H1 (cell line): ENCODE data around the gene TRMT44. TPM values are rescaled to one million over a fixed set of nuclear protein-coding genes. Genes with fewer than 3 reads are reported as not detected.

ENCODE experiments used
- CTCF ChIA-PET: fragments of 300-600 bp; sonication (Branson Sonifier 250); formaldehyde crosslinking; loops from one replicate; lab custom pipeline; 2021; ENCODE audit not compliant: partially characterized antibody; lab: Charles Lee
- POLR2A ChIA-PET: fragments of 300-600 bp; sonication (Branson Sonifier 250); formaldehyde crosslinking; loops from one replicate; lab custom pipeline; 2021; ENCODE audit warnings: inconsistent platforms; ENCODE audit not compliant: partially characterized antibody; lab: Charles Lee
- DNase-seq, 2 experiments: peaks; one replicate each; pipeline versions ENCODE4 v3.0.0 to v3.0.0-alpha.2; 2010 to 2022; ENCODE audit warnings: low spot score in 2 of 2, low read depth in 1 of 2, mixed read lengths in 1 of 2
- FAIRE-seq: peaks from 2 replicates; lab custom pipeline; 2011; peaks lifted over from hg19 to GRCh38; lab: Jason Lieb, UNC
- H2AFZ ChIP-seq: 2 replicates; pipeline ENCODE4 v1.8.1; 2012; ENCODE audit warnings: low read length, inconsistent platforms
- H2AK5ac ChIP-seq: 2 replicates; pipeline ENCODE4 v1.6.1; 2013; ENCODE audit warnings: low read depth, low read length
- H2BK120ac ChIP-seq: replicated peaks from 2 replicates; pipeline ENCODE3; 2013; ENCODE audit warnings: low read depth, low read length, inconsistent platforms
- H2BK12ac ChIP-seq: 2 replicates; pipeline ENCODE4 v1.6.1; 2013; ENCODE audit warnings: low read depth, low read length
- H2BK15ac ChIP-seq: 2 replicates; pipeline ENCODE4 v1.6.1; 2013; ENCODE audit warnings: low read length
- H2BK20ac ChIP-seq: 2 replicates; pipeline ENCODE4 v1.6.1; 2013; ENCODE audit warnings: low read length
- H2BK5ac ChIP-seq: 2 replicates; pipeline ENCODE4 v1.6.1; 2013; ENCODE audit warnings: low read depth, low read length
- H3K14ac ChIP-seq: 2 replicates; pipeline ENCODE4 v1.6.1; 2013; ENCODE audit warnings: inconsistent platforms; ENCODE audit not compliant: insufficient read length
- H3K18ac ChIP-seq: 2 replicates; pipeline ENCODE4 v1.6.1; 2013; ENCODE audit warnings: low read length; ENCODE audit errors: extremely low read depth
- H3K23ac ChIP-seq: 2 replicates; pipeline ENCODE4 v1.6.1; 2013; ENCODE audit warnings: inconsistent platforms; ENCODE audit not compliant: insufficient read length
- H3K23me2 ChIP-seq: 2 replicates; pipeline ENCODE4 v1.6.1; 2013; ENCODE audit warnings: low read depth, low read length
- H3K27ac ChIP-seq: 2 replicates; pipeline ENCODE4 v1.6.1; 2011; ENCODE audit warnings: low read depth, low read length, inconsistent platforms
- H3K27me3 ChIP-seq, 4 experiments: replicated peaks in 1 of 4; 1 replicate in 1 of 4; 2 replicates in 3 of 4; pipeline versions ENCODE4 v1.6.1 to v1.8.1; 2011 to 2013; ENCODE audit warnings: low read length in 3 of 4, mild to moderate bottlenecking in 3 of 4, inconsistent platforms in 2 of 4, mixed read lengths in 2 of 4, moderate library complexity in 1 of 4; ENCODE audit not compliant: control insufficient read depth in 3 of 4, insufficient read depth in 3 of 4; ENCODE audit errors: extremely low read depth in 1 of 4
- H3K36me3 ChIP-seq, 4 experiments: 2 replicates each; pipeline versions ENCODE4 v1.6.1 to v1.8.1; 2011 to 2013; ENCODE audit warnings: mild to moderate bottlenecking in 4 of 4, low read length in 3 of 4, moderate library complexity in 2 of 4, control low read depth in 1 of 4, inconsistent platforms in 1 of 4; ENCODE audit not compliant: insufficient read depth in 4 of 4, control insufficient read depth in 2 of 4
- H3K4ac ChIP-seq: replicated peaks from 2 replicates; pipeline ENCODE3; 2013; ENCODE audit warnings: low read length, low read depth, mixed read lengths, inconsistent platforms; ENCODE audit not compliant: insufficient read length
- H3K4me1 ChIP-seq, 4 experiments: replicated peaks in 1 of 4; 1 replicate in 1 of 4; 2 replicates in 3 of 4; pipeline versions ENCODE4 v1.6.1 to v1.8.1; 2011 to 2013; ENCODE audit warnings: low read length in 3 of 4, inconsistent platforms in 2 of 4, mixed read lengths in 1 of 4; ENCODE audit not compliant: insufficient read depth in 4 of 4, control insufficient read depth in 3 of 4
- H3K4me2 ChIP-seq, 2 experiments: 2 replicates each; pipeline versions ENCODE4 v1.6.1 to v1.8.1; 2011 to 2013; ENCODE audit warnings: low read depth in 2 of 2, low read length in 2 of 2, control low read depth in 1 of 2, inconsistent platforms in 1 of 2, mild to moderate bottlenecking in 1 of 2; ENCODE audit not compliant: insufficient read depth in 1 of 2
- H3K4me3 ChIP-seq, 4 experiments: fragments of 200-600, 300-600 bp in 1 of 4; sonication (generic), shearing (Covaris generic), sonication (Bioruptor Twin) in 1 of 4; 2 replicates each; pipeline versions ENCODE4 v1.5.1 to v1.8.1; 2011 to 2016; ENCODE audit warnings: low read length in 4 of 4, low read depth in 3 of 4, control low read depth in 2 of 4, inconsistent platforms in 2 of 4, mild to moderate bottlenecking in 2 of 4, mixed read lengths in 1 of 4, moderate library complexity in 1 of 4; ENCODE audit not compliant: insufficient read depth in 2 of 4; ENCODE audit errors: extremely low read depth in 1 of 4
- H3K56ac ChIP-seq: replicated peaks from 2 replicates; pipeline ENCODE3; 2013; ENCODE audit warnings: low read depth, mild to moderate bottlenecking, mixed read lengths, low read length, inconsistent platforms; ENCODE audit not compliant: insufficient read length
- H3K79me1 ChIP-seq: 2 replicates; pipeline ENCODE4 v1.6.1; 2013; ENCODE audit warnings: low read depth, low read length, control low read depth
- H3K79me2 ChIP-seq, 2 experiments: 2 replicates each; pipeline versions ENCODE4 v1.6.1 to v1.8.1; 2012 to 2013; ENCODE audit warnings: low read length in 2 of 2, mild to moderate bottlenecking in 2 of 2, inconsistent platforms in 1 of 2; ENCODE audit not compliant: insufficient read depth in 2 of 2, control insufficient read depth in 1 of 2
- H3K9ac ChIP-seq, 4 experiments: replicated peaks in 1 of 4; 1 replicate in 1 of 4; 2 replicates in 3 of 4; pipeline versions ENCODE4 v1.6.1 to v1.8.1; 2011 to 2013; ENCODE audit warnings: low read depth in 3 of 4, low read length in 3 of 4, control low read depth in 2 of 4, mild to moderate bottlenecking in 2 of 4, moderate library complexity in 2 of 4, inconsistent platforms in 1 of 4; ENCODE audit errors: extremely low read depth in 1 of 4
- H3K9me3 ChIP-seq, 2 experiments: 2 replicates each; pipeline versions ENCODE4 v1.6.1 to v1.8.1; 2012 to 2013; ENCODE audit warnings: mild to moderate bottlenecking in 2 of 2, moderate library complexity in 2 of 2, control low read depth in 1 of 2, inconsistent platforms in 1 of 2, low read depth in 1 of 2, low read length in 1 of 2, mixed read lengths in 1 of 2; ENCODE audit not compliant: insufficient read depth in 2 of 2
- H4K20me1 ChIP-seq, 2 experiments: replicated peaks in 1 of 2; 2 replicates each; pipeline versions ENCODE3 to v1.8.1; 2011 to 2013; ENCODE audit warnings: inconsistent platforms in 2 of 2, low read length in 2 of 2, mild to moderate bottlenecking in 1 of 2; ENCODE audit not compliant: insufficient read depth in 2 of 2, control insufficient read depth in 1 of 2
- H4K5ac ChIP-seq: 2 replicates; pipeline ENCODE4 v1.6.1; 2013; ENCODE audit warnings: low read length, low read depth, mixed read lengths, inconsistent platforms; ENCODE audit not compliant: insufficient read length
- H4K8ac ChIP-seq: 2 replicates; pipeline ENCODE4 v1.8.0; 2013; ENCODE audit warnings: mild to moderate bottlenecking, moderate library complexity, low read length, inconsistent platforms; ENCODE audit not compliant: insufficient read depth; ENCODE audit errors: extremely low read depth
- H4K91ac ChIP-seq: replicated peaks from 2 replicates; pipeline ENCODE3; 2013; ENCODE audit warnings: low read length, mixed read lengths, inconsistent platforms; ENCODE audit not compliant: insufficient read length
- BRCA1 ChIP-seq: IDR thresholded peaks from 2 replicates; pipeline ENCODE4 v1.6.1; 2012; ENCODE audit warnings: low read depth, low read length, improper control_type of control experiment
- CTCF ChIP-seq, 3 experiments: IDR thresholded peaks; 1 replicate in 2 of 3; 2 replicates in 1 of 3; pipeline versions ENCODE4 v1.5.1 to v1.6.1; 2011; ENCODE audit warnings: low read length in 3 of 3, mild to moderate bottlenecking in 3 of 3, inconsistent platforms in 2 of 3, low read depth in 1 of 3, moderate library complexity in 1 of 3; ENCODE audit not compliant: insufficient read depth in 1 of 3; ENCODE audit errors: control extremely low read depth in 1 of 3
- KDM1A ChIP-seq: fragments of 200-600, 300-600 bp; sonication (generic); IDR thresholded peaks from 2 replicates; pipeline ENCODE4 v1.7.1; 2016; ENCODE audit warnings: mild to moderate bottlenecking, low read length, borderline replicate concordance
- PHF8 ChIP-seq: fragments of 200-600 bp; sonication (generic); conservative IDR thresholded peaks from 2 replicates; pipeline ENCODE4 v1.7.1; 2012; ENCODE audit warnings: low read depth, mild to moderate bottlenecking, inconsistent platforms, low read length, moderate library complexity
- RNF2 ChIP-seq: fragments of 200-900, 300-1000 bp; sonication (generic); IDR thresholded peaks from 2 replicates; pipeline ENCODE4 v1.7.1; 2016; ENCODE audit warnings: borderline replicate concordance, low read depth, mild to moderate bottlenecking, antibody characterized with exemption, low read length; ENCODE audit not compliant: poor library complexity, severe bottlenecking; ENCODE audit errors: missing control alignments
- SIN3A ChIP-seq, 2 experiments: IDR thresholded peaks in 1 of 2; conservative IDR thresholded peaks in 1 of 2; 2 replicates each; pipeline ENCODE4 v1.6.1; 2011 to 2012; ENCODE audit warnings: low read length in 2 of 2, improper control_type of control experiment in 1 of 2, low read depth in 1 of 2, mild to moderate bottlenecking in 1 of 2
- TEAD4 ChIP-seq: IDR thresholded peaks from 2 replicates; pipeline ENCODE4 v1.6.1; 2012; ENCODE audit warnings: low read depth, low read length, inconsistent platforms, mixed read lengths
- WGBS, 2 experiments: shearing (Covaris generic) in 1 of 2; methylation state at CpG; one replicate each; pipeline versions ENCODE4 v1.1.6 to v1.1.7; 2013 to 2015; ENCODE audit warnings: low lambda C conversion rate in 2 of 2, mixed read lengths in 2 of 2, inconsistent platforms in 1 of 2, low coverage in 1 of 2, missing lambda C conversion rate in 1 of 2; ENCODE audit not compliant: insufficient replicate concordance in 2 of 2, insufficient coverage in 1 of 2, insufficient read length in 1 of 2; ENCODE audit errors: extremely low coverage in 1 of 2, missing lambda C conversion rate in 1 of 2; 5-methylcytosine and 5-hydroxymethylcytosine counted together
- polyA plus RNA-seq, 7 experiments: library from polyadenylated mRNA; depleted of rRNA in 3 of 7; stranded (reverse) in 5 of 7; unstranded in 2 of 7; fragments of >200 nt in 5 of 7; fragments of 200-250 nt in 2 of 7; gene quantifications; 1 replicate in 5 of 7; 2 replicates in 1 of 7; 4 replicates in 1 of 7; pipeline versions ENCODE4 v1.2.1 to v1.2.3, GENCODE V29; 2011 to 2013; ENCODE audit warnings: missing spikeins in 2 of 7, mixed read lengths in 2 of 7
- total RNA-seq: library from RNA; stranded (reverse); fragmentation: NEBNext Ultra II Directional; extraction: Animal tissue kit (Norgen Biotek cat#: 25700); gene quantifications from 2 replicates; pipeline ENCODE4 v1.2.1, GENCODE V29; 2021

TRMT44 gene
- total and polyA plus RNA-seq, 2 of the 8 experiments (the other 6 are each of a cell fraction or from before 2014, with no cell fraction given), result 8.6 to 23.9 TPM

- Histone ChIP-seq H2BK5ac (no peak overlapping the region), H3K27ac (no peak overlapping the region), H3K4me1 (peaks cover 0 to 15% (median 4%) of the 10 kb centered on the region in 4 experiments; a peak in 6 of 7 replicates), H3K4me2 (no peak overlapping the region), H4K91ac (no peak overlapping the region), H2AFZ (no peak overlapping the region), H3K27me3 (no peaks in the 10 kb centered on the region), H4K8ac (no peak overlapping the region), H3K9me3 (peaks cover under 1 to 5% of the 10 kb centered on the region in 2 experiments; a peak in 2 of 4 replicates), H3K9ac (no peak overlapping the region), H3K4ac (no peak overlapping the region), H2BK12ac (no peak overlapping the region), H3K18ac (no peak overlapping the region), H3K79me2 (no peaks in the 10 kb centered on the region), H3K36me3 (no peaks in the 10 kb centered on the region), H3K23ac (no peak overlapping the region), H3K14ac (no peak overlapping the region), H3K4me3 (no peak overlapping the region), H2BK120ac (no peak overlapping the region), H2BK20ac (no peak overlapping the region), H3K79me1 (no peaks in the 10 kb centered on the region), H3K23me2 (no peaks in the 10 kb centered on the region), H2AK5ac (no peak overlapping the region), H3K56ac (no peak overlapping the region), H4K5ac (no peak overlapping the region), H4K20me1 (no peaks in the 10 kb centered on the region), H2BK15ac (no peak overlapping the region)
- FAIRE-seq (no peak), DNase-seq (no peak)
- 72% methylated on average over 3 of the region's 3 CpGs; no CpG with 5 or more reads in 1 of the 2 experiments for WGBS, 2 experiments
- ChIA-PET POLR2A (interaction anchor here (0.7 to 1.8 kb wide), 5 partner anchors 13 to 74 kb away, joined by 3 to 8 read pairs (median 3); no protein-coding TSS in a partner anchor), CTCF (interaction anchor here (1.0 to 3.3 kb wide), 14 partner anchors 10 to 174 kb away, joined by 3 to 13 read pairs (median 4); partner anchors contain the start of gene CPZ)
- no peak for TF ChIP-seq TEAD4
- TF ChIP-seq BRCA1, result no peak
- no peak for TF ChIP-seq RNF2
- TF ChIP-seq KDM1A, result no peak
- TF ChIP-seq CTCF (IDR thresholded peaks at IDR 0.05; ENCODE audit: control extremely low read depth in 1 of 3, insufficient read depth in 1 of 3, low read depth in 1 of 3, low read length in 3 of 3), result no peak
- no peak for TF ChIP-seq SIN3A (conservative IDR thresholded peaks at IDR 0.05 in 1 of 2, IDR thresholded peaks at IDR 0.05 in 1 of 2; ENCODE audit: low read depth in 1 of 2, low read length in 2 of 2)
- no peak for TF ChIP-seq PHF8
Observed at GRCh38 chr4:8494218-8494617, 53.6 kb downstream of the TRMT44 start.
